Measurements from ENCODE around the gene ZCCHC13. TPM values are rescaled to one million over a fixed set of nuclear protein-coding genes. Genes with fewer than 3 reads are reported as not detected.

ZCCHC13 gene
- total and polyA plus RNA-seq, 9 of the 15 experiments (the other 6 are each of a cell fraction or from before 2014, with no cell fraction given): not detected

DNA sequence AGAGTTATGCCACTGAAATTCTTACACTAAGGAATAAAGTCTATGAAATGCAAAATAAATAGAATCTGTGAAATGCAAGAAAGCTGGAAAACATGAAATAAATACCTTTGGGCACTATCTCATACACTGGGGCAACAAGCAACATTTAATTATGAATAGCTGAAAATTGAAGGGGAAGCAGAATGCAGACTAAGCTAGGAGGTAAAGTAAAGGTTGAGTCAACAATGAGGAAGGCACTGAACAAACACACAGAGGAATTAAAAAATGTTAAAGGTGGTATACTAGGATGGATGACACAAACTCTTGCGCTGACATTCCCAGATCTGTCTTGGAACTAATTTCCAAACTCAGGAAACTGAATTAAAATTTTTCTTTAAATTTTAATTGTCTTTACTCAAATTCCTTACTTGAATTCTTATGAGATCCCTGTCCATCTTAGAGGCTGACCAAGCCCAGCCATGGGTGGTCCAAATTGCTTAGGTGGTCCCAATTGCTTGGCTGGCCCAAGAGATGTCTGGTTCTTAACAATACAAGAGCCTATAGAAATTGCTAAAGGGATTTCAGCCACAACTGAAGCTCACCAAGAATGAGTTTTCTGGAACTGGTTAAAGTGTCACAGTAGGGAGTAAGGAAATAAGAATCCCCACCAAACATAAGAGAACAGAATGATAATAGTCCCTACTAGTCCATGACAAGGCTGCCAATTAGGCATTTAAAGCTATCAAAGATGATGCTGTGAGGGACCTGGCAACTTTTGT is 41.3 kb upstream of the ZCCHC13 start:
- Histone ChIP-seq H3K79me2 (ENCODE audit: control insufficient read depth, insufficient read depth, low read length) (no peaks in the 10 kb centered on the region), H3K9me1 (ENCODE audit: control insufficient read depth, insufficient read depth, low read length) (no peaks in the 10 kb centered on the region), H3K9ac (ENCODE audit: insufficient read depth in 1 of 2, low read depth in 2 of 2, low read length in 2 of 2) (no peak overlapping the region), H2AFZ (ENCODE audit: low read depth, low read length) (no peak overlapping the region), H3K36me3 (ENCODE audit: control insufficient read depth, insufficient read depth, low read length) (peaks cover 20% of the 10 kb centered on the region; the same call in 2 of the 3 replicates), H4K20me1 (replicated peaks; ENCODE audit: control insufficient read depth, insufficient read depth, low read length) (no peaks in the 10 kb centered on the region), H3K4me1 (replicated peaks in 1 of 2; ENCODE audit: control insufficient read depth in 2 of 2, insufficient read depth in 2 of 2, low read length in 2 of 2) (no peaks in the 10 kb centered on the region), H3K27me3 (ENCODE audit: control insufficient read depth in 2 of 2, insufficient read depth in 2 of 2, low read length in 2 of 2) (no peaks in the 10 kb centered on the region), H3K4me3 (no peak overlapping the region), H3K27ac (ENCODE audit: extremely low read depth, low read depth, low read length) (no peak overlapping the region), H3K4me2 (ENCODE audit: insufficient read depth, low read length) (no peak overlapping the region), H3K9me3 (replicated peaks; ENCODE audit: control insufficient read depth, insufficient read depth, low read depth, low read length) (no peaks in the 10 kb centered on the region)
- BruUV-seq (replicated peaks): no TSS peak
- ChIA-PET CTCF (ENCODE audit: low intra/inter-chr PET ratio) (no interaction called here), POLR2A (interaction anchor here (1.0 kb wide), 1 partner anchor 11 kb away, joined by 4 read pairs; no protein-coding TSS in a partner anchor)
- in situ Hi-C loops (cut with MboI): no loop called here
- no peak for FAIRE-seq
- intact Hi-C loops (cut with micrococcal nuclease): no loop called here
- TF ChIP-seq PHF8 (IDR thresholded peaks at IDR 0.05; ENCODE audit: borderline replicate concordance, low read length) (no peak), RNF2 (IDR thresholded peaks at IDR 0.05) (no peak), TSC22D4 (tag; IDR thresholded peaks at IDR 0.05) (no peak), FOXM1 (IDR thresholded peaks at IDR 0.05; ENCODE audit: low read depth) (no peak), FOXM1 (CRISPR knock-in tag; IDR thresholded peaks at IDR 0.05; ENCODE audit: low read depth) (no peak), ETS2 (tag; IDR thresholded peaks at IDR 0.05; ENCODE audit: borderline replicate concordance, poor library complexity, severe bottlenecking) (no peak), MXI1 (IDR thresholded peaks at IDR 0.05; ENCODE audit: low read depth, low read length) (no peak), HDAC3 (IDR thresholded peaks at IDR 0.05; ENCODE audit: borderline replicate concordance, partially characterized antibody) (no peak), ZEB2 (IDR thresholded peaks at IDR 0.05) (no peak), CHCHD3 (CRISPR knock-in tag; IDR thresholded peaks at IDR 0.05) (no peak), ZNF764 (CRISPR knock-in tag; IDR thresholded peaks at IDR 0.05; ENCODE audit: low read depth) (no peak), RAD51 (IDR thresholded peaks at IDR 0.05; ENCODE audit: borderline replicate concordance, low read depth) (no peak), NELFE (IDR thresholded peaks at IDR 0.05; ENCODE audit: insufficient read depth, insufficient read length) (no peak), PPARD (CRISPR knock-in tag; IDR thresholded peaks at IDR 0.05) (no peak)
- TF ChIP-seq, protein P1, sequence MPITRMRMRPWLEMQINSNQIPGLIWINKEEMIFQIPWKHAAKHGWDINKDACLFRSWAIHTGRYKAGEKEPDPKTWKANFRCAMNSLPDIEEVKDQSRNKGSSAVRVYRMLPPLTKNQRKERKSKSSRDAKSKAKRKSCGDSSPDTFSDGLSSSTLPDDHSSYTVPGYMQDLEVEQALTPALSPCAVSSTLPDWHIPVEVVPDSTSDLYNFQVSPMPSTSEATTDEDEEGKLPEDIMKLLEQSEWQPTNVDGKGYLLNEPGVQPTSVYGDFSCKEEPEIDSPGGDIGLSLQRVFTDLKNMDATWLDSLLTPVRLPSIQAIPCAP (CRISPR knock-in tag; IDR thresholded peaks at IDR 0.05; ENCODE audit: borderline replicate concordance): no peak
- TF ChIP-seq, protein P2, sequence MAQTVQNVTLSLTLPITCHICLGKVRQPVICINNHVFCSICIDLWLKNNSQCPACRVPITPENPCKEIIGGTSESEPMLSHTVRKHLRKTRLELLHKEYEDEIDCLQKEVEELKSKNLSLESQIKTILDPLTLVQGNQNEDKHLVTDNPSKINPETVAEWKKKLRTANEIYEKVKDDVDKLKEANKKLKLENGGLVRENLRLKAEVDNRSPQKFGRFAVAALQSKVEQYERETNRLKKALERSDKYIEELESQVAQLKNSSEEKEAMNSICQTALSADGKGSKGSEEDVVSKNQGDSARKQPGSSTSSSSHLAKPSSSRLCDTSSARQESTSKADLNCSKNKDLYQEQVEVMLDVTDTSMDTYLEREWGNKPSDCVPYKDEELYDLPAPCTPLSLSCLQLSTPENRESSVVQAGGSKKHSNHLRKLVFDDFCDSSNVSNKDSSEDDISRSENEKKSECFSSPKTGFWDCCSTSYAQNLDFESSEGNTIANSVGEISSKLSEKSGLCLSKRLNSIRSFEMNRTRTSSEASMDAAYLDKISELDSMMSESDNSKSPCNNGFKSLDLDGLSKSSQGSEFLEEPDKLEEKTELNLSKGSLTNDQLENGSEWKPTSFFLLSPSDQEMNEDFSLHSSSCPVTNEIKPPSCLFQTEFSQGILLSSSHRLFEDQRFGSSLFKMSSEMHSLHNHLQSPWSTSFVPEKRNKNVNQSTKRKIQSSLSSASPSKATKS (CRISPR knock-in tag; IDR thresholded peaks at IDR 0.05): no peak
- TF ChIP-seq, protein P3, sequence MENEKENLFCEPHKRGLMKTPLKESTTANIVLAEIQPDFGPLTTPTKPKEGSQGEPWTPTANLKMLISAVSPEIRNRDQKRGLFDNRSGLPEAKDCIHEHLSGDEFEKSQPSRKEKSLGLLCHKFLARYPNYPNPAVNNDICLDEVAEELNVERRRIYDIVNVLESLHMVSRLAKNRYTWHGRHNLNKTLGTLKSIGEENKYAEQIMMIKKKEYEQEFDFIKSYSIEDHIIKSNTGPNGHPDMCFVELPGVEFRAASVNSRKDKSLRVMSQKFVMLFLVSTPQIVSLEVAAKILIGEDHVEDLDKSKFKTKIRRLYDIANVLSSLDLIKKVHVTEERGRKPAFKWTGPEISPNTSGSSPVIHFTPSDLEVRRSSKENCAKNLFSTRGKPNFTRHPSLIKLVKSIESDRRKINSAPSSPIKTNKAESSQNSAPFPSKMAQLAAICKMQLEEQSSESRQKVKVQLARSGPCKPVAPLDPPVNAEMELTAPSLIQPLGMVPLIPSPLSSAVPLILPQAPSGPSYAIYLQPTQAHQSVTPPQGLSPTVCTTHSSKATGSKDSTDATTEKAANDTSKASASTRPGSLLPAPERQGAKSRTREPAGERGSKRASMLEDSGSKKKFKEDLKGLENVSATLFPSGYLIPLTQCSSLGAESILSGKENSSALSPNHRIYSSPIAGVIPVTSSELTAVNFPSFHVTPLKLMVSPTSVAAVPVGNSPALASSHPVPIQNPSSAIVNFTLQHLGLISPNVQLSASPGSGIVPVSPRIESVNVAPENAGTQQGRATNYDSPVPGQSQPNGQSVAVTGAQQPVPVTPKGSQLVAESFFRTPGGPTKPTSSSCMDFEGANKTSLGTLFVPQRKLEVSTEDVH (IDR thresholded peaks at IDR 0.05; ENCODE audit: low read depth, partially characterized antibody): no peak
- ATAC-seq: no peak
- 100% methylated on average over 1 of the region's 1 CpG for whole genome bisulfite sequencing (ENCODE audit: insufficient coverage, low coverage, missing lambda C conversion rate)
- no peak for DNase-seq (ENCODE audit: extremely low read depth in 1 of 4, low spot score in 3 of 4)

All from K562 (cell line).